ENCODE measurements around the gene OR5H1.

- no peak for TF ChIP-seq POLR2A (IDR thresholded peaks at IDR 0.05)
- TF ChIP-seq CTCF (IDR thresholded peaks at IDR 0.05): no peak
These were observed 14.8 kb upstream of the OR5H1 start for GRCh38 chr3:98115717-98116116.

All from tibial nerve (tissue), 3 donors.